GM19463 (cell line): Measurements from ENCODE around the gene HS6ST3.
"Not testable (repeated sequence)": the region's sequence is repeated elsewhere in the genome, so short reads cannot be mapped to it uniquely, and the experiment has no call there.

Experiments
- ATAC-seq: cut with Tn5 transposase; IDR thresholded peaks from one replicate; pipeline ENCODE4 v1.9.1; 2021; ENCODE audit warnings: mild to moderate bottlenecking, moderate library complexity; ENCODE audit not compliant: unreplicated experiment

HS6ST3 gene

GRCh38 chr13:96422002-96422401, 332.1 kb downstream of the HS6ST3 start:
- ATAC-seq = no peak

GRCh38 chr13:96426167-96426566, 336.3 kb downstream of the HS6ST3 start:
- no peak for ATAC-seq

GRCh38 chr13:96428911-96429310, 339.0 kb downstream of the HS6ST3 start:
- ATAC-seq = no peak

GRCh38 chr13:96431044-96431581, 341.2 kb downstream of the HS6ST3 start:
- no peak for ATAC-seq

GRCh38 chr13:96444676-96445075, 354.8 kb downstream of the HS6ST3 start:
- ATAC-seq = no peak

GRCh38 chr13:96449920-96450319, 360.0 kb downstream of the HS6ST3 start:
- no peak for ATAC-seq

GRCh38 chr13:96450326-96451020, 360.6 kb downstream of the HS6ST3 start:
- ATAC-seq = no peak

GRCh38 chr13:96454466-96454865, 364.6 kb downstream of the HS6ST3 start:
- no peak for ATAC-seq

GRCh38 chr13:96460609-96461008, 370.7 kb downstream of the HS6ST3 start:
- ATAC-seq = no peak

GRCh38 chr13:96473526-96474180, 383.7 kb downstream of the HS6ST3 start:
- ATAC-seq = no peak

GRCh38 chr13:96474181-96474557, 384.3 kb downstream of the HS6ST3 start:
- ATAC-seq = no peak

GRCh38 chr13:96475103-96475502, 385.2 kb downstream of the HS6ST3 start:
- no peak for ATAC-seq

- ATAC-seq = no peak
Measured at GRCh38 chr13:96481482-96481881, 391.6 kb downstream of the HS6ST3 start.

GRCh38 chr13:96490496-96490989, 400.6 kb downstream of the HS6ST3 start:
- ATAC-seq = no peak

GRCh38 chr13:96491103-96491502, 401.2 kb downstream of the HS6ST3 start:
- no peak for ATAC-seq

- ATAC-seq = no peak
Measured at GRCh38 chr13:96492766-96493165, 402.9 kb downstream of the HS6ST3 start.

GRCh38 chr13:96499656-96500055, 409.7 kb downstream of the HS6ST3 start:
- ATAC-seq = no peak

GRCh38 chr13:96500953-96501352, 411.0 kb downstream of the HS6ST3 start:
- no peak for ATAC-seq

- ATAC-seq = no peak
Measured at GRCh38 chr13:96503481-96503880, 413.6 kb downstream of the HS6ST3 start.

GRCh38 chr13:96511587-96511986, 421.7 kb downstream of the HS6ST3 start:
- ATAC-seq = no peak

GRCh38 chr13:96519380-96519779, 429.5 kb downstream of the HS6ST3 start:
- no peak for ATAC-seq

GRCh38 chr13:96524398-96525020, 434.6 kb downstream of the HS6ST3 start:
- ATAC-seq = not testable (repeated sequence)
